GM12891 (cell line): Measurements from ENCODE around the gene GLDC. TPM values are rescaled to one million over a fixed set of nuclear protein-coding genes. Genes with fewer than 3 reads are reported as not detected.
"Not testable (repeated sequence)": the region's sequence is repeated elsewhere in the genome, so short reads cannot be mapped to it uniquely, and the experiment has no call there.

Source experiments
- DNase-seq: peaks from one replicate; pipeline ENCODE4 v3.0.0; 2011; ENCODE audit warnings: low spot score; ENCODE audit not compliant: insufficient read length
- FAIRE-seq: peaks from 2 replicates; lab custom pipeline; 2011; peaks lifted over from hg19 to GRCh38; lab: Jason Lieb, UNC
- PAX5 ChIP-seq: IDR thresholded peaks from 2 replicates; pipeline ENCODE4 v1.6.1; 2011; ENCODE audit warnings: low read length, moderate library complexity, mild to moderate bottlenecking; ENCODE audit not compliant: insufficient read depth, severe bottlenecking
- POLR2A ChIP-seq: IDR thresholded peaks from 2 replicates; pipeline ENCODE4 v1.6.1; 2011; ENCODE audit warnings: low read depth, low read length, control low read depth
- POLR2AphosphoS5 ChIP-seq: IDR thresholded peaks from 2 replicates; pipeline ENCODE4 v1.6.1; 2011; ENCODE audit warnings: low read depth, low read length, control low read depth
- POU2F2 ChIP-seq: IDR thresholded peaks from 2 replicates; pipeline ENCODE4 v1.6.1; 2011; ENCODE audit warnings: low read depth, mild to moderate bottlenecking, control low read depth, low read length, moderate library complexity
- SPI1 ChIP-seq: IDR thresholded peaks from 2 replicates; pipeline ENCODE4 v1.6.1; 2011; ENCODE audit warnings: low read depth, low read length, control low read depth
- TAF1 ChIP-seq: IDR thresholded peaks from 2 replicates; pipeline ENCODE4 v1.6.1; 2011; ENCODE audit warnings: low read depth, low read length, control low read depth
- polyA plus RNA-seq: library from polyadenylated mRNA; unstranded; fragments of >200 nt; gene quantifications from one replicate; pipeline ENCODE4 v1.2.1, GENCODE V29; 2012; ENCODE audit warnings: low read depth, missing spikeins, inconsistent platforms; ENCODE audit not compliant: missing spikeins

GLDC gene
- 40.4 TPM for polyA plus RNA-seq

DNA sequence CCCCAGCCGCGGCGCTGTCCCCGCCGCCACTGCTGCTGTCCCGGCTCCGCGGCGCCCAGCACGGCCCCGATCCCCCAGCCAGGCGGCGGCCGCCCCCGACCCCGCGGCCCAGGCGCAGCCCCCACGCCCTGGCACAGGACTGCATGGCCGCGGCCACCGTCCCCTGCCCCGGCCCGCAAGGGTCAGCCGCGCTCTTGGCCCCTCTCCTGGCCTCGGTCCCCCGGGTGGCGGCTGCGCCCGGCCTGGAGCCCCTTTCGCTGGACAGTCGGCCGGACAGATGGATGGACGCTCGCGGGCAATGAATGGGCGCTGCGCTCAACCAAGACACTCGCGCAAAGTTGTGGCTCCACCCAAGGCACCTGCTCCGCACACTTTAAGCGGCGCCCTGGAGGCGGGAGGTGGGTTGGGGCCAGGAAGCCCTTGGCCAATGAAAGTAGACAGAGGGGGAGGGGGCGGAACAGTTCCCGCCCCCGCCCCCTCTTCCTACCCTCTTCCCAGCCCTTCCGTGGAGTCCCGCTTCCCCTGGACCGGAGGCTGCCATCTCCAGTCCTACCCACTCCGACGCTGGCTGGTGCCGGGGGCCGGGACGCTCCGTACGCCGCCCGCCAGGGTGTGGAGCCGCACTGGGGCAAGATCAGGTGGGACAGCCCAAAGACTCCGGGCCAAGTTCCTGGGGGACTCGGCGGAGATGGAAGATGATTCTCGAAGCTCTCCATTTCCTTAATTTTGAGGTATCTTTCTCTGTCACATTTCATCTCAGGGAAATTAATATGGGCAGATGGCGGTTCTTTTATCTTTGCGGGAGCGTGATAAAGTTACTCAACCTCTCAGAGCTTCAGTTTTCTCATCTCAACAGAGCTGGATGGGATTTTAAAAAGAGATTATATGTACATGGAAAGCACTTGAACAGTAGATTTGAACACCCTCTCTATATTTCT lies at the start of gene GLDC:
TSS of gene GLDC (minus strand) at position 375 of the 938 bp plus-strand sequence. CDS start at position 145, 230 bp downstream.
- TF ChIP-seq POU2F2: no peak
- no peak for TF ChIP-seq PAX5
- 0 out of 2 replicates have a peak, but pooled peaks have one; percentile 34 for TF ChIP-seq TAF1
- no peak; the same call in 1 of the 2 replicates for TF ChIP-seq POLR2A
- TF ChIP-seq POLR2AphosphoS5: 0 out of 2 replicates have a peak, but pooled peaks have one; percentile 28
- no peak for TF ChIP-seq SPI1
- peak; percentile 85 for DNase-seq
- FAIRE-seq: peak; percentile 82

DNA sequence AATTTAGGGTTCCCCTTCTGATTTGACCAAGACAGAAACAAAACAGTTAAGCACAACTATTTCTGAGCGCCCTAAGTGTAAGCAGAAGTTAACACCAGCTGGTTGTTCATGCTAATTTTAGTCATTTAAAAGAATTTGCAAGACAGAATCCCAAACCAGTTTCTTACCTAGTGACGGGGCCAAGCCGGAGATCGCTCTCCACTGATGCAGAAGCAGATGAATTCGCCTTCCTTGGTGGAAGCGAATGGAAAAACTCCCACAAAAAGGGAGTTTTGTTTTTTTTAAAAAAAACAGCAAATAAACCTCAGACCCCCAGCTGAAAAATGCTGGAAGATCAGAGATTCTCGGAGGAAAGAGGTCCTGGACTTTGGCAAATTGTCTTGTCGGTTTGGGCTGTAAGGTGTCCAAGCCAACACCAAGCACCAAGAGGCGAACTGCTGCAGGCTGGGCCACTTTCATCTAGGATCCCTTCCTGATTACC lies 47.4 kb upstream of the GLDC start:
- DNase-seq (no peak), FAIRE-seq (peak; percentile 58)
- TF ChIP-seq PAX5 (no peak), TAF1 (no peak), POLR2A (peak; percentile 78), POU2F2 (peak; percentile 27; the same call in 1 of the 2 replicates), POLR2AphosphoS5 (peak; percentile 50; the same call in 1 of the 2 replicates), SPI1 (no peak)

- FAIRE-seq (peak; percentile 16), DNase-seq (no peak)
- TF ChIP-seq PAX5: no peak
- no peak for TF ChIP-seq POU2F2
- TF ChIP-seq SPI1: no peak
- TF ChIP-seq TAF1: no peak
- TF ChIP-seq POLR2A: no peak
- no peak for TF ChIP-seq POLR2AphosphoS5
Observed at GRCh38 chr9:6692433-6692832, 46.9 kb upstream of the GLDC start.

GRCh38 chr9:6690675-6691070 lies 45.1 kb upstream of the GLDC start:
- FAIRE-seq: peak; percentile 66
- not testable (repeated sequence) for DNase-seq

- TF ChIP-seq POLR2A (no peak), SPI1 (peak; percentile 51)
- FAIRE-seq (no peak), DNase-seq (no peak)
Observed at GRCh38 chr9:6689893-6690674, 44.6 kb upstream of the GLDC start.

GRCh38 chr9:6687180-6687579 lies 41.7 kb upstream of the GLDC start:
- no peak for FAIRE-seq
- TF ChIP-seq TAF1: no peak
- no peak for TF ChIP-seq POU2F2
- no peak for TF ChIP-seq SPI1
- no peak for TF ChIP-seq PAX5
- TF ChIP-seq POLR2A: no peak
- TF ChIP-seq POLR2AphosphoS5: no peak

DNA sequence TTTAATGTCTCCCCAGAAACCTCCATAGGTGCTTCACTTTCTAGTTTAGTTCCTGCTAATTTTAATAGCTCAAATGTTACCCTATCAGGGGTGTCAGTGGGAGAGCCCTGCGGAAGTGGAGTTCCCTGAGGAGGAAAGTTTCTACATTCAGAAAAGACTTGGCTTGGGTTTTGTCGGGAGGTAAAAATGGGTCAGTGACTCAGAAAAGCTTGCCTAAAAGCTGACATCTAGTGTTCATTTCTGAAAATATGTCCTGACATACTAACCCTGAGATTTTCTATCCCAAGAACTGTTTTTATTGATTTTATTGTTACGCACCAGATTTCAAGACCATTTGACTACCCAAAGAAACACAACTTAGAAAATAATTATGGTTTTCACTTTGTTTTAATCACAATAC lies 40.9 kb upstream of the GLDC start:
- FAIRE-seq (no peak), DNase-seq (no peak)
- TF ChIP-seq POU2F2: no peak
- TF ChIP-seq SPI1: no peak

More at GRCh38 chr9:6687180-6687579, 41.7 kb upstream of the GLDC start:
- no peak for DNase-seq

GRCh38 chr9:6681957-6682501 lies 36.5 kb upstream of the GLDC start:
- DNase-seq (no peak), FAIRE-seq (no peak)
- TF ChIP-seq PAX5: no peak
- no peak for TF ChIP-seq SPI1
- TF ChIP-seq POLR2AphosphoS5: no peak
- TF ChIP-seq POLR2A: no peak
- TF ChIP-seq TAF1: no peak
- TF ChIP-seq POU2F2: no peak

DNA sequence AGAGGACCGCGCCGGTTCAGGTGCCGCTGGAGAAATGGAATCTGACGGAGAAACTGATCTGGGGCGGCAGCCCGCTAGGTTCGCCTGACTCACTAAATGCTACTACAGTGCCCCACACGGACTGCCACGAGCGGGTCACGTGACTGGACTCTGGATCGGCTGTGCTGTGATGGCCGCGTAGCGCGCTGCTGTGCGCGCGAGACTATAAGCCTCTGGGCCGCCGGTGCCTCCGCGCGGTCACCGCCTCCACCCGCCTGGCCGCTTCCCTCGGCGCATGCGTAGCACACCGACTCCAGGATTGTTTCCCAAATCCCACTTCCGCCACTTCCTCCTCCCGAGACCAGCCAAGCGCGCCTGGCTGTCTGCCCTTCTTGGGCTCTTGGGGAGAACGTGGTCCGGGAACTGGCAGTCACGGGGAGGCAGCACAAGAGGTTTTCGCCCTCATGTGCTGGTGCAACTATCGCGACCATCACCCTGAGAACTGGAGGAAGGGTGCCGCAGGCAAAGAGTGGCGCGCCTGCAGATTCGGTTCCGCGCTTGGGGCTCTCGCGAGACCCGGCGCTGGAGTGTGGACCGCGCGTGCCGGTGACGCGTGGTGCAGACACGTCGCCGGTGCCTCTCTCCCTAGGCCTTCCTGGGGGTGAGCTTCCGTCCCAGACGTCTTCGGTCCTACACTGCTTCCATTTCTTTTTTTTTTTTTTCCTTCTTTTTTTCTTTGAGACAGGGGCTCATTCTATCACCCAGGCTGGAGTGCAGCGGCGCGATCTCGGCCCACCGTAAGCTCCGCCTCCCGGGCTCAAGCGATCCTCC lies 35.8 kb upstream of the GLDC start:
- TF ChIP-seq POU2F2 (peak; percentile 84), PAX5 (peak; percentile 2), TAF1 (peak; percentile 89), POLR2AphosphoS5 (peak; percentile 96; the same call in 1 of the 2 replicates), SPI1 (peak; percentile 53; the same call in 1 of the 2 replicates), POLR2A (peak; percentile 98)
- peak; percentile 100 for FAIRE-seq
- DNase-seq: peak; percentile 78
